Endothelial cell of umbilical vein (primary cell): ENCODE results near the gene CPXM2. TPM values are rescaled to one million over a fixed set of nuclear protein-coding genes. Genes with fewer than 3 reads are reported as not detected.

ENCODE experiments used
- BruUV-seq: library from RNA; stranded (reverse); fragments of 400-500 nt; replicated peaks from 2 replicates; lab custom pipeline; 2021; lab: Mats Ljungman, UMichigan
- CTCF ChIA-PET: fragments of 300-600, 350-600 bp; sonication (Branson Sonifier 250); formaldehyde crosslinking; loops from one replicate; lab custom pipeline; 2021; ENCODE audit warnings: antibody characterized with exemption, inconsistent platforms; lab: Charles Lee
- POLR2A ChIA-PET: fragments of 300-600, 350-600 bp; sonication (Branson Sonifier 250); formaldehyde crosslinking; loops from one replicate; lab custom pipeline; 2021; ENCODE audit warnings: antibody characterized with exemption, inconsistent platforms; lab: Charles Lee
- DNase-seq: peaks from one replicate; pipeline ENCODE4 v3.0.0-alpha.2; 2011; ENCODE audit warnings: low read depth, low spot score
- FAIRE-seq: peaks from 2 replicates; lab custom pipeline; 2011; peaks lifted over from hg19 to GRCh38; lab: Jason Lieb, UNC
- H2AFZ ChIP-seq: 2 replicates; pipeline ENCODE4 v1.6.0; 2012; ENCODE audit warnings: low read depth, low read length, control low read depth, inconsistent platforms
- H3K27ac ChIP-seq: 2 replicates; pipeline ENCODE4 v1.5.1; 2011; ENCODE audit warnings: low read depth, mild to moderate bottlenecking, control low read depth, low read length, moderate library complexity; ENCODE audit not compliant: insufficient read depth
- H3K27me3 ChIP-seq, 2 experiments: 2 replicates each; pipeline versions ENCODE4 v1.6.0 to v1.6.1; 2011; ENCODE audit warnings: low read length in 2 of 2, mixed read lengths in 1 of 2; ENCODE audit not compliant: control insufficient read depth in 2 of 2, insufficient read depth in 2 of 2
- H3K36me3 ChIP-seq, 2 experiments: 2 replicates in 1 of 2; 3 replicates in 1 of 2; pipeline ENCODE4 v1.5.1; 2011; ENCODE audit warnings: low read length in 2 of 2, mild to moderate bottlenecking in 1 of 2, moderate library complexity in 1 of 2; ENCODE audit not compliant: control insufficient read depth in 2 of 2, insufficient read depth in 2 of 2; ENCODE audit errors: extremely low read depth in 1 of 2
- H3K4me1 ChIP-seq: 3 replicates; pipeline ENCODE4 v1.5.1; 2011; ENCODE audit warnings: mild to moderate bottlenecking, low read length; ENCODE audit not compliant: control insufficient read depth, insufficient read depth; ENCODE audit errors: extremely low read depth
- H3K4me2 ChIP-seq: 2 replicates; pipeline ENCODE4 v1.6.1; 2011; ENCODE audit warnings: low read length, control low read depth, mixed read lengths; ENCODE audit not compliant: insufficient read depth
- H3K4me3 ChIP-seq, 3 experiments: fragments of 200-600 bp in 1 of 3; sonication (generic), shearing (Covaris generic) in 1 of 3; replicated peaks in 1 of 3; 2 replicates each; pipeline ENCODE4 v1.5.1; 2011 to 2016; ENCODE audit warnings: control low read depth in 3 of 3, low read length in 3 of 3, mild to moderate bottlenecking in 2 of 3, inconsistent platforms in 1 of 3, low read depth in 1 of 3, moderate library complexity in 1 of 3; ENCODE audit not compliant: insufficient read depth in 1 of 3
- H3K79me2 ChIP-seq: 2 replicates; pipeline ENCODE4 v1.6.0; 2012; ENCODE audit warnings: low read length, inconsistent platforms; ENCODE audit not compliant: control insufficient read depth, insufficient read depth
- H3K9ac ChIP-seq: replicated peaks from 2 replicates; pipeline ENCODE3; 2011; ENCODE audit warnings: low read length, control low read depth; ENCODE audit not compliant: insufficient read depth; ENCODE audit errors: extremely low read depth
- H3K9me1 ChIP-seq: replicated peaks from 3 replicates; pipeline ENCODE4 v1.6.0; 2011; ENCODE audit warnings: mild to moderate bottlenecking, low read length; ENCODE audit not compliant: control insufficient read depth, insufficient read depth; ENCODE audit errors: extremely low read depth
- H3K9me3 ChIP-seq: replicated peaks from 2 replicates; pipeline ENCODE4 v1.5.1; 2012; ENCODE audit warnings: low read length, inconsistent platforms; ENCODE audit not compliant: control insufficient read depth, insufficient read depth
- H4K20me1 ChIP-seq: replicated peaks from 2 replicates; pipeline ENCODE3; 2011; ENCODE audit warnings: mild to moderate bottlenecking, low read length; ENCODE audit not compliant: control insufficient read depth, insufficient read depth; ENCODE audit errors: extremely low read depth
- EZH2 ChIP-seq: IDR thresholded peaks from 2 replicates; pipeline ENCODE4 v1.6.1; 2012; ENCODE audit warnings: borderline replicate concordance, low read depth, mild to moderate bottlenecking, moderate library complexity, low read length, inconsistent platforms; ENCODE audit not compliant: severe bottlenecking
- FOS ChIP-seq: IDR thresholded peaks from 2 replicates; pipeline ENCODE4 v1.6.1; 2011; ENCODE audit warnings: mild to moderate bottlenecking, low read length, moderate library complexity, borderline replicate concordance; ENCODE audit not compliant: insufficient read depth
- GATA2 ChIP-seq: IDR thresholded peaks from 2 replicates; pipeline ENCODE4 v1.7.0; 2011; ENCODE audit warnings: low read depth, mild to moderate bottlenecking, moderate library complexity, mixed read lengths, low read length; ENCODE audit not compliant: insufficient read length, insufficient read depth
- JUN ChIP-seq: IDR thresholded peaks from 2 replicates; pipeline ENCODE4 v1.6.1; 2011; ENCODE audit warnings: borderline replicate concordance, low read depth; ENCODE audit not compliant: insufficient read length, insufficient read depth
- MYC ChIP-seq: IDR thresholded peaks from one replicate; pipeline ENCODE4 v1.6.1; 2011; ENCODE audit warnings: mild to moderate bottlenecking, low read depth, low read length
- POLR2A ChIP-seq: IDR thresholded peaks from 2 replicates; pipeline ENCODE4 v1.6.1; 2012; ENCODE audit warnings: low read depth, mild to moderate bottlenecking, control low read depth, low read length
- POLR2AphosphoS5 ChIP-seq: IDR thresholded peaks from 2 replicates; pipeline ENCODE4 v1.6.1; 2012; ENCODE audit warnings: low read depth, mild to moderate bottlenecking, control low read depth, low read length, moderate library complexity; ENCODE audit not compliant: insufficient read depth
- dilution Hi-C: fragments of 300-500 bp; cut with MboI; formaldehyde crosslinking; loops from one replicate; pipeline ENCODE4 v1.15.0; 2019; ENCODE audit warnings: low sequenced_read_pairs; ENCODE audit not compliant: extremely low pct_ligation_motif_present
- intact Hi-C: fragments of 100-400 bp; cut with micrococcal nuclease; formaldehyde crosslinking; loops from one replicate; pipeline ENCODE4 v1.10.0; 2022
- polyA plus RNA-seq, 4 experiments: library from polyadenylated mRNA; depleted of rRNA in 3 of 4; stranded (reverse) in 3 of 4; unstranded in 1 of 4; fragments of >200 nt; gene quantifications; 2 replicates each; pipeline versions ENCODE4 v1.2.1 to v1.2.3, GENCODE V29; 2011 to 2012; ENCODE audit warnings: missing spikeins in 1 of 4
- total RNA-seq: library from RNA; stranded (reverse); gene quantifications from 2 replicates; pipeline ENCODE4 v1.2.3, GENCODE V29; 2021
- TF ChIP-seq, protein P1 (sequence below): IDR thresholded peaks from 2 replicates; pipeline ENCODE4 v1.6.1; 2011; ENCODE audit not compliant: insufficient read depth, insufficient read length
- TF ChIP-seq, protein P2 (sequence below), 2 donors: IDR thresholded peaks; 1 replicate in 1 of 2; 2 replicates in 1 of 2; pipeline ENCODE4 v1.5.1; 2011; ENCODE audit warnings: low read length in 2 of 2, mild to moderate bottlenecking in 2 of 2, moderate library complexity in 2 of 2, control low read depth in 1 of 2, inconsistent platforms in 1 of 2, low read depth in 1 of 2; ENCODE audit not compliant: insufficient read depth in 1 of 2; ENCODE audit errors: extremely low read depth in 1 of 2

Gene CPXM2
- total and polyA plus RNA-seq, 2 donors (not counting 3 experiments of a cell fraction or from before 2014, with no cell fraction given): 1.8 to 2.7 TPM

DNA sequence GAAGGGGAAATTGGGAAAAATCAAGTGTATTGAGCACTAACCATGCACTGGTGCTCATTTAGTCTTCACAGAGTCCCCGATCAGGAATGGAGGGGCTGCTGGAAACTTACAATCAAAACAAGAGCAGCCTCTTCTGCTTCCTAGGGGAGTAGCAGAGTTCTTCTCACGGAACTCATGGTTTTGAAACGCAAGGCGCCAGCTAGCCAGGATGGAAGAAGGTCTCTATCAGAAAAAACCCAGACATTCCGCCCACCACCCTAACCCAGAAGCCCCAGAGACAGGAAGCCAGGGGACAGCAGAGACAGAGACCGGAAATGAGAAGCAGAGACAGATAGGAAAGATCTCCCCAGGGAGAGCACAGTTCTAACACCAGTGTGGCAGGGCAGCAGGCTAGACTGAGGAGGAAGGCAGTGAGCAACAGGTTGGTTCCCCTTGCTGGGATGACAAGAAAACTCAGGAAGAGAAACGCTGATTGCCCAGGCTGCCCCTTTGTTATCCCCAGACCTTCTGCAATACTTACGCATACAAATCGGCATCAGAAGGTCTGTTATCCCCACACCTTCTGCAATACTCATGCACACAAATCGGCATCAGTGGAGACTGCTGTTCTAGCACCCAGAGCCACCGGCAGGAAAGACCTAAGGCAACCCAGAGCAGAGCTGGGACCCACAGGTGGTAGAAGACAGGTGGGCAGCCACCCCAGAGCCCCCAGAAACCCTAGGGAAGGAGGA, 99.2 kb downstream of the CPXM2 start:
- H2AFZ ChIP-seq: no peak overlapping the region
- H3K9ac ChIP-seq: no peak overlapping the region
- ChIA-PET CTCF (no interaction called here), POLR2A (no interaction called here)
- H3K27ac ChIP-seq: no peak overlapping the region
- FAIRE-seq (no peak), DNase-seq (no peak)
- intact Hi-C loops (no loop called here), dilution Hi-C loops (no loop called here)
- no peaks in the 10 kb centered on the region for H3K9me3 ChIP-seq
- no peak overlapping the region for H3K4me3 ChIP-seq
- no TSS peak for BruUV-seq
- H4K20me1 ChIP-seq: no peaks in the 10 kb centered on the region
- H3K4me2 ChIP-seq: no peak overlapping the region
- H3K27me3 ChIP-seq: no peaks in the 10 kb centered on the region
- H3K36me3 ChIP-seq: no peaks in the 10 kb centered on the region
- TF ChIP-seq, protein P1, sequence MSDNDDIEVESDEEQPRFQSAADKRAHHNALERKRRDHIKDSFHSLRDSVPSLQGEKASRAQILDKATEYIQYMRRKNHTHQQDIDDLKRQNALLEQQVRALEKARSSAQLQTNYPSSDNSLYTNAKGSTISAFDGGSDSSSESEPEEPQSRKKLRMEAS: no peak
- TF ChIP-seq POLR2AphosphoS5: no peak
- TF ChIP-seq JUN: no peak
- TF ChIP-seq FOS: no peak
- H3K79me2 ChIP-seq: no peaks in the 10 kb centered on the region
- H3K9me1 ChIP-seq: no peaks in the 10 kb centered on the region
- H3K4me1 ChIP-seq: no peaks in the 10 kb centered on the region

DNA sequence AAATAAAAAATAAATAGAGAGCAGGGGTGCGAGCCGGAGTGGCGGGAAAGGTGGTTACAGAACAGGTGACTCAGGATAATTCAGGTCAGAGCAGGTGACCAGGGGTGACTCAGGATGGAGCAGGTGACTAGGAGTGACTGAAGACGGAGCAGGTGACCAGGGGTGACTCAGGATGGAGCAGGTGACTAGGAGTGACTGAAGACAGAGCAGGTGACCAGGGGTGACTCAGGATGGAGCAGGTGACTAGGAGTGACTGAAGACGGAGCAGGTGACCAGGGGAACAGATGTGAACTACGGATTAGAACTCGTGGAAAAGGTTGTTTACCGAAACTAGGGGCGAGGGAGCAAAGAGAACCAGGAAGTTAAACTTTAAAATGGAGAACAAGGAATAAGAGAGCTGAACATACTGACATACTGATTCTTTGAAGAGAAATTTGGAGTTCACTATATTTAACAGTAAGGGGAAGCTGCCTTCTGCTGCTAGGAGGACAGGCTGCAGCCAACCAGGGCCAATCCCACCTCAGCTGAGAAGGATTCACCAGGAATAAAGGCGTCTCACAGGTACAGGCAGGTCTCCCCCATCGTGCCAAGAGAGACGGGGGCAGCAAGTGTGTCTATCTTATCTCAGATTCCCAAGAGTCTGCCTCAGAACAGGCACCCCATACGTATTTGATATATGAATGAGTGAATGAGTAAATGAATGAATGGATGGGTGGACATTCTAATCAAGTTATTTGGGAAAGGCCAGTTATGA, 101.3 kb downstream of the CPXM2 start:
- H3K36me3 ChIP-seq: no peaks in the 10 kb centered on the region
- H3K9ac ChIP-seq: no peak overlapping the region
- H3K27ac ChIP-seq: no peak overlapping the region
- H3K9me1 ChIP-seq: no peaks in the 10 kb centered on the region
- FAIRE-seq (no peak), DNase-seq (no peak)
- no peaks in the 10 kb centered on the region for H3K4me1 ChIP-seq
- dilution Hi-C loops: no loop called here
- no peaks in the 10 kb centered on the region for H3K9me3 ChIP-seq
- H3K79me2 ChIP-seq: no peaks in the 10 kb centered on the region
- H4K20me1 ChIP-seq: no peaks in the 10 kb centered on the region
- H2AFZ ChIP-seq: no peak overlapping the region
- TF ChIP-seq POLR2A: no peak
- TF ChIP-seq FOS: no peak
- TF ChIP-seq, protein P1: no peak
- TF ChIP-seq POLR2AphosphoS5: no peak
- TF ChIP-seq GATA2: no peak
- TF ChIP-seq, protein P2, sequence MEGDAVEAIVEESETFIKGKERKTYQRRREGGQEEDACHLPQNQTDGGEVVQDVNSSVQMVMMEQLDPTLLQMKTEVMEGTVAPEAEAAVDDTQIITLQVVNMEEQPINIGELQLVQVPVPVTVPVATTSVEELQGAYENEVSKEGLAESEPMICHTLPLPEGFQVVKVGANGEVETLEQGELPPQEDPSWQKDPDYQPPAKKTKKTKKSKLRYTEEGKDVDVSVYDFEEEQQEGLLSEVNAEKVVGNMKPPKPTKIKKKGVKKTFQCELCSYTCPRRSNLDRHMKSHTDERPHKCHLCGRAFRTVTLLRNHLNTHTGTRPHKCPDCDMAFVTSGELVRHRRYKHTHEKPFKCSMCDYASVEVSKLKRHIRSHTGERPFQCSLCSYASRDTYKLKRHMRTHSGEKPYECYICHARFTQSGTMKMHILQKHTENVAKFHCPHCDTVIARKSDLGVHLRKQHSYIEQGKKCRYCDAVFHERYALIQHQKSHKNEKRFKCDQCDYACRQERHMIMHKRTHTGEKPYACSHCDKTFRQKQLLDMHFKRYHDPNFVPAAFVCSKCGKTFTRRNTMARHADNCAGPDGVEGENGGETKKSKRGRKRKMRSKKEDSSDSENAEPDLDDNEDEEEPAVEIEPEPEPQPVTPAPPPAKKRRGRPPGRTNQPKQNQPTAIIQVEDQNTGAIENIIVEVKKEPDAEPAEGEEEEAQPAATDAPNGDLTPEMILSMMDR (IDR thresholded peaks at IDR 0.05; ENCODE audit: extremely low read depth in 1 of 2, insufficient read depth in 1 of 2, low read depth in 1 of 2, low read length in 2 of 2): no peak
- TF ChIP-seq EZH2: no peak
- TF ChIP-seq MYC: no peak
- TF ChIP-seq JUN: no peak
- no peak overlapping the region for H3K4me2 ChIP-seq
- no TSS peak for BruUV-seq
- intact Hi-C loops: no loop called here
- no peak overlapping the region for H3K4me3 ChIP-seq
- no peaks in the 10 kb centered on the region for H3K27me3 ChIP-seq
- CTCF ChIA-PET: no interaction called here
- POLR2A ChIA-PET: no interaction called here
